ENCODE measurements around the gene GALT.
A peak's percentile ranks its signal among the peaks of the same experiment; 100 is the strongest.

The GALT gene

GRCh38 chr9:34684145-34684544, 37.7 kb downstream of the GALT start:
- DNase-seq (ENCODE audit: low read depth in 1 of 2, low spot score in 1 of 2), result peak in 1 of 2 donors; percentile 24

- no peak for DNase-seq (ENCODE audit: low read depth in 1 of 2, low spot score in 1 of 2)
Observed at GRCh38 chr9:34684816-34685215, 38.3 kb downstream of the GALT start.

- DNase-seq (ENCODE audit: low read depth in 1 of 2, low spot score in 1 of 2), result no peak
Observed at GRCh38 chr9:34685591-34685990, 39.1 kb downstream of the GALT start.

GRCh38 chr9:34686231-34686630, 39.8 kb downstream of the GALT start:
- DNase-seq (ENCODE audit: low read depth in 1 of 2, low spot score in 1 of 2), result no peak

- no peak for DNase-seq (ENCODE audit: low read depth in 1 of 2, low spot score in 1 of 2)
Observed at GRCh38 chr9:34686732-34687131, 40.3 kb downstream of the GALT start.

GRCh38 chr9:34687276-34688030, 41.0 kb downstream of the GALT start:
- DNase-seq (ENCODE audit: low read depth in 1 of 2, low spot score in 1 of 2), result no peak

GRCh38 chr9:34688329-34689115, 42.0 kb downstream of the GALT start:
- no peak for DNase-seq (ENCODE audit: low read depth in 1 of 2, low spot score in 1 of 2)

- no peak for DNase-seq (ENCODE audit: low read depth in 1 of 2, low spot score in 1 of 2)
Observed at GRCh38 chr9:34689116-34689470, 42.6 kb downstream of the GALT start.

- DNase-seq (ENCODE audit: low read depth in 1 of 2, low spot score in 1 of 2), result no peak
Observed at GRCh38 chr9:34689512-34689911, 43.0 kb downstream of the GALT start.

GRCh38 chr9:34690983-34691935, 44.8 kb downstream of the GALT start, which contains the start of gene CCL19:
Gene CCL19 (minus strand): TSS chr9:34691276. CDS start chr9:34691139, 137 bp downstream.
- DNase-seq (ENCODE audit: low read depth in 1 of 2, low spot score in 1 of 2), result no peak

GRCh38 chr9:34691936-34692315, 45.5 kb downstream of the GALT start:
- no peak for DNase-seq (ENCODE audit: low read depth in 1 of 2, low spot score in 1 of 2)

GRCh38 chr9:34693560-34693959, 47.1 kb downstream of the GALT start:
- no peak for DNase-seq (ENCODE audit: low read depth in 1 of 2, low spot score in 1 of 2)

GRCh38 chr9:34694811-34695210, 48.3 kb downstream of the GALT start:
- no peak for DNase-seq (ENCODE audit: low read depth in 1 of 2, low spot score in 1 of 2)

Measured in activated CD4-positive, alpha-beta T cell treated with anti-CD3 and anti-CD28 coated beads, Interleukin-2, amount 50 U/mL, for 24 hours (primary cell).